Endothelial cell of umbilical vein (primary cell): ENCODE data around the gene ADAP2. TPM values are rescaled to one million over a fixed set of nuclear protein-coding genes. Genes with fewer than 3 reads are reported as not detected.

Experiments used
- BruUV-seq: library from RNA; stranded (reverse); fragments of 400-500 nt; replicated peaks from 2 replicates; lab custom pipeline; 2021; lab: Mats Ljungman, UMichigan
- CTCF ChIA-PET: fragments of 300-600, 350-600 bp; sonication (Branson Sonifier 250); formaldehyde crosslinking; loops from one replicate; lab custom pipeline; 2021; ENCODE audit warnings: antibody characterized with exemption, inconsistent platforms; lab: Charles Lee
- POLR2A ChIA-PET: fragments of 300-600, 350-600 bp; sonication (Branson Sonifier 250); formaldehyde crosslinking; loops from one replicate; lab custom pipeline; 2021; ENCODE audit warnings: antibody characterized with exemption, inconsistent platforms; lab: Charles Lee
- DNase-seq: peaks from one replicate; pipeline ENCODE4 v3.0.0-alpha.2; 2011; ENCODE audit warnings: low read depth, low spot score
- FAIRE-seq: peaks from 2 replicates; lab custom pipeline; 2011; peaks lifted over from hg19 to GRCh38; lab: Jason Lieb, UNC
- H2AFZ ChIP-seq: 2 replicates; pipeline ENCODE4 v1.6.0; 2012; ENCODE audit warnings: low read depth, low read length, control low read depth, inconsistent platforms
- H3K27ac ChIP-seq: 2 replicates; pipeline ENCODE4 v1.5.1; 2011; ENCODE audit warnings: low read depth, mild to moderate bottlenecking, control low read depth, low read length, moderate library complexity; ENCODE audit not compliant: insufficient read depth
- H3K27me3 ChIP-seq, 2 experiments: 2 replicates each; pipeline versions ENCODE4 v1.6.0 to v1.6.1; 2011; ENCODE audit warnings: low read length in 2 of 2, mixed read lengths in 1 of 2; ENCODE audit not compliant: control insufficient read depth in 2 of 2, insufficient read depth in 2 of 2
- H3K36me3 ChIP-seq, 2 experiments: 2 replicates in 1 of 2; 3 replicates in 1 of 2; pipeline ENCODE4 v1.5.1; 2011; ENCODE audit warnings: low read length in 2 of 2, mild to moderate bottlenecking in 1 of 2, moderate library complexity in 1 of 2; ENCODE audit not compliant: control insufficient read depth in 2 of 2, insufficient read depth in 2 of 2; ENCODE audit errors: extremely low read depth in 1 of 2
- H3K4me1 ChIP-seq: 3 replicates; pipeline ENCODE4 v1.5.1; 2011; ENCODE audit warnings: mild to moderate bottlenecking, low read length; ENCODE audit not compliant: control insufficient read depth, insufficient read depth; ENCODE audit errors: extremely low read depth
- H3K4me2 ChIP-seq: 2 replicates; pipeline ENCODE4 v1.6.1; 2011; ENCODE audit warnings: low read length, control low read depth, mixed read lengths; ENCODE audit not compliant: insufficient read depth
- H3K4me3 ChIP-seq, 3 experiments: fragments of 200-600 bp in 1 of 3; sonication (generic), shearing (Covaris generic) in 1 of 3; replicated peaks in 1 of 3; 2 replicates each; pipeline ENCODE4 v1.5.1; 2011 to 2016; ENCODE audit warnings: control low read depth in 3 of 3, low read length in 3 of 3, mild to moderate bottlenecking in 2 of 3, inconsistent platforms in 1 of 3, low read depth in 1 of 3, moderate library complexity in 1 of 3; ENCODE audit not compliant: insufficient read depth in 1 of 3
- H3K79me2 ChIP-seq: 2 replicates; pipeline ENCODE4 v1.6.0; 2012; ENCODE audit warnings: low read length, inconsistent platforms; ENCODE audit not compliant: control insufficient read depth, insufficient read depth
- H3K9ac ChIP-seq: replicated peaks from 2 replicates; pipeline ENCODE3; 2011; ENCODE audit warnings: low read length, control low read depth; ENCODE audit not compliant: insufficient read depth; ENCODE audit errors: extremely low read depth
- H3K9me1 ChIP-seq: replicated peaks from 3 replicates; pipeline ENCODE4 v1.6.0; 2011; ENCODE audit warnings: mild to moderate bottlenecking, low read length; ENCODE audit not compliant: control insufficient read depth, insufficient read depth; ENCODE audit errors: extremely low read depth
- H3K9me3 ChIP-seq: replicated peaks from 2 replicates; pipeline ENCODE4 v1.5.1; 2012; ENCODE audit warnings: low read length, inconsistent platforms; ENCODE audit not compliant: control insufficient read depth, insufficient read depth
- H4K20me1 ChIP-seq: replicated peaks from 2 replicates; pipeline ENCODE3; 2011; ENCODE audit warnings: mild to moderate bottlenecking, low read length; ENCODE audit not compliant: control insufficient read depth, insufficient read depth; ENCODE audit errors: extremely low read depth
- EZH2 ChIP-seq: IDR thresholded peaks from 2 replicates; pipeline ENCODE4 v1.6.1; 2012; ENCODE audit warnings: borderline replicate concordance, low read depth, mild to moderate bottlenecking, moderate library complexity, low read length, inconsistent platforms; ENCODE audit not compliant: severe bottlenecking
- FOS ChIP-seq: IDR thresholded peaks from 2 replicates; pipeline ENCODE4 v1.6.1; 2011; ENCODE audit warnings: mild to moderate bottlenecking, low read length, moderate library complexity, borderline replicate concordance; ENCODE audit not compliant: insufficient read depth
- GATA2 ChIP-seq: IDR thresholded peaks from 2 replicates; pipeline ENCODE4 v1.7.0; 2011; ENCODE audit warnings: low read depth, mild to moderate bottlenecking, moderate library complexity, mixed read lengths, low read length; ENCODE audit not compliant: insufficient read length, insufficient read depth
- JUN ChIP-seq: IDR thresholded peaks from 2 replicates; pipeline ENCODE4 v1.6.1; 2011; ENCODE audit warnings: borderline replicate concordance, low read depth; ENCODE audit not compliant: insufficient read length, insufficient read depth
- MAX ChIP-seq: IDR thresholded peaks from 2 replicates; pipeline ENCODE4 v1.6.1; 2011; ENCODE audit not compliant: insufficient read depth, insufficient read length
- MYC ChIP-seq: IDR thresholded peaks from one replicate; pipeline ENCODE4 v1.6.1; 2011; ENCODE audit warnings: mild to moderate bottlenecking, low read depth, low read length
- POLR2A ChIP-seq: IDR thresholded peaks from 2 replicates; pipeline ENCODE4 v1.6.1; 2012; ENCODE audit warnings: low read depth, mild to moderate bottlenecking, control low read depth, low read length
- POLR2AphosphoS5 ChIP-seq: IDR thresholded peaks from 2 replicates; pipeline ENCODE4 v1.6.1; 2012; ENCODE audit warnings: low read depth, mild to moderate bottlenecking, control low read depth, low read length, moderate library complexity; ENCODE audit not compliant: insufficient read depth
- dilution Hi-C: fragments of 300-500 bp; cut with MboI; formaldehyde crosslinking; loops from one replicate; pipeline ENCODE4 v1.15.0; 2019; ENCODE audit warnings: low sequenced_read_pairs; ENCODE audit not compliant: extremely low pct_ligation_motif_present
- intact Hi-C: fragments of 100-400 bp; cut with micrococcal nuclease; formaldehyde crosslinking; loops from one replicate; pipeline ENCODE4 v1.10.0; 2022
- polyA plus RNA-seq, 4 experiments: library from polyadenylated mRNA; depleted of rRNA in 3 of 4; stranded (reverse) in 3 of 4; unstranded in 1 of 4; fragments of >200 nt; gene quantifications; 2 replicates each; pipeline versions ENCODE4 v1.2.1 to v1.2.3, GENCODE V29; 2011 to 2012; ENCODE audit warnings: missing spikeins in 1 of 4
- total RNA-seq: library from RNA; stranded (reverse); gene quantifications from 2 replicates; pipeline ENCODE4 v1.2.3, GENCODE V29; 2021
- TF ChIP-seq, protein P1 (sequence below), 2 donors: IDR thresholded peaks; 1 replicate in 1 of 2; 2 replicates in 1 of 2; pipeline ENCODE4 v1.5.1; 2011; ENCODE audit warnings: low read length in 2 of 2, mild to moderate bottlenecking in 2 of 2, moderate library complexity in 2 of 2, control low read depth in 1 of 2, inconsistent platforms in 1 of 2, low read depth in 1 of 2; ENCODE audit not compliant: insufficient read depth in 1 of 2; ENCODE audit errors: extremely low read depth in 1 of 2

ADAP2 gene
- total and polyA plus RNA-seq, 2 donors (not counting 3 experiments of a cell fraction or from before 2014, with no cell fraction given) = 0.28 to 1.0 TPM

DNA sequence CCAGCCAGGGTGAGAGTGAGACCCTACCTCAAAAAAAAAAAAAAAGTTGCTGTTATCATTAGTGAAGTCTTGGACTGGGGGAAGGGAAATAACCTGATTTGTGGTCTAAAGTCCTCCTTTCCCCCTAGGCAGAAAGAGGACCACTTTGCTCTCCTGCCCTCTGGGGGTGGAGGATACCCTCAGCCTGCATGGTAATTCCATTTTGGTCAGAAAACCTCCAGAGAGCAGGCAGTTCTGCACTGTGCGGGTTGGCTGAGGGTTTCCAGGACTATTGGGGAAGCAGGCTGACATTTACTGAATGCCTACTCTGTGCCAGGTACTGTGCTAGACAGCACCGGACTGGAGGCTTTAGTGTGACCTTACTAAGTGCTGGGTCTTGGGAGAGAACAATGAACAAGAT is 2.6 kb downstream of the ADAP2 start:
- DNase-seq (no peak), FAIRE-seq (no peak)
- dilution Hi-C loops (no loop called here), intact Hi-C loops (no loop called here)
- Histone ChIP-seq H3K4me3 (no peak overlapping the region), H3K9me3 (no peaks in the 10 kb centered on the region), H4K20me1 (no peaks in the 10 kb centered on the region), H3K36me3 (no peaks in the 10 kb centered on the region), H3K27ac (no peak overlapping the region), H3K9ac (no peak overlapping the region), H3K9me1 (no peaks in the 10 kb centered on the region), H3K79me2 (no peaks in the 10 kb centered on the region), H3K27me3 (peaks cover 10 to 18% of the 10 kb centered on the region in 2 experiments), H2AFZ (no peak overlapping the region), H3K4me1 (peaks cover 19% of the 10 kb centered on the region), H3K4me2 (no peak overlapping the region)
- no TSS peak for BruUV-seq
- CTCF ChIA-PET = interaction anchor here (0.9 to 1.0 kb wide), 2 partner anchors 9 to 14 kb away, joined by 3 to 4 read pairs; no protein-coding TSS in a partner anchor
- POLR2A ChIA-PET = no interaction called here
- no peak for TF ChIP-seq POLR2A
- TF ChIP-seq, protein P1, sequence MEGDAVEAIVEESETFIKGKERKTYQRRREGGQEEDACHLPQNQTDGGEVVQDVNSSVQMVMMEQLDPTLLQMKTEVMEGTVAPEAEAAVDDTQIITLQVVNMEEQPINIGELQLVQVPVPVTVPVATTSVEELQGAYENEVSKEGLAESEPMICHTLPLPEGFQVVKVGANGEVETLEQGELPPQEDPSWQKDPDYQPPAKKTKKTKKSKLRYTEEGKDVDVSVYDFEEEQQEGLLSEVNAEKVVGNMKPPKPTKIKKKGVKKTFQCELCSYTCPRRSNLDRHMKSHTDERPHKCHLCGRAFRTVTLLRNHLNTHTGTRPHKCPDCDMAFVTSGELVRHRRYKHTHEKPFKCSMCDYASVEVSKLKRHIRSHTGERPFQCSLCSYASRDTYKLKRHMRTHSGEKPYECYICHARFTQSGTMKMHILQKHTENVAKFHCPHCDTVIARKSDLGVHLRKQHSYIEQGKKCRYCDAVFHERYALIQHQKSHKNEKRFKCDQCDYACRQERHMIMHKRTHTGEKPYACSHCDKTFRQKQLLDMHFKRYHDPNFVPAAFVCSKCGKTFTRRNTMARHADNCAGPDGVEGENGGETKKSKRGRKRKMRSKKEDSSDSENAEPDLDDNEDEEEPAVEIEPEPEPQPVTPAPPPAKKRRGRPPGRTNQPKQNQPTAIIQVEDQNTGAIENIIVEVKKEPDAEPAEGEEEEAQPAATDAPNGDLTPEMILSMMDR (IDR thresholded peaks at IDR 0.05; ENCODE audit: extremely low read depth in 1 of 2, insufficient read depth in 1 of 2, low read depth in 1 of 2, low read length in 2 of 2) = no peak
- no peak for TF ChIP-seq POLR2AphosphoS5
- no peak for TF ChIP-seq FOS
- no peak for TF ChIP-seq GATA2
- no peak for TF ChIP-seq EZH2
- no peak for TF ChIP-seq MYC
- no peak for TF ChIP-seq MAX
- TF ChIP-seq JUN = no peak
